ENCODE measurements around the gene GRHL1.

GRCh38 chr2:10019174-10019573 lies 67.7 kb downstream of the GRHL1 start:
- TF ChIP-seq BRF1 (IDR thresholded peaks at IDR 0.05; ENCODE audit: borderline replicate concordance, extremely low read depth, insufficient read length), result no peak
- TF ChIP-seq, protein P1, sequence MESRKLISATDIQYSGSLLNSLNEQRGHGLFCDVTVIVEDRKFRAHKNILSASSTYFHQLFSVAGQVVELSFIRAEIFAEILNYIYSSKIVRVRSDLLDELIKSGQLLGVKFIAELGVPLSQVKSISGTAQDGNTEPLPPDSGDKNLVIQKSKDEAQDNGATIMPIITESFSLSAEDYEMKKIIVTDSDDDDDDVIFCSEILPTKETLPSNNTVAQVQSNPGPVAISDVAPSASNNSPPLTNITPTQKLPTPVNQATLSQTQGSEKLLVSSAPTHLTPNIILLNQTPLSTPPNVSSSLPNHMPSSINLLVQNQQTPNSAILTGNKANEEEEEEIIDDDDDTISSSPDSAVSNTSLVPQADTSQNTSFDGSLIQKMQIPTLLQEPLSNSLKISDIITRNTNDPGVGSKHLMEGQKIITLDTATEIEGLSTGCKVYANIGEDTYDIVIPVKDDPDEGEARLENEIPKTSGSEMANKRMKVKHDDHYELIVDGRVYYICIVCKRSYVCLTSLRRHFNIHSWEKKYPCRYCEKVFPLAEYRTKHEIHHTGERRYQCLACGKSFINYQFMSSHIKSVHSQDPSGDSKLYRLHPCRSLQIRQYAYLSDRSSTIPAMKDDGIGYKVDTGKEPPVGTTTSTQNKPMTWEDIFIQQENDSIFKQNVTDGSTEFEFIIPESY (CRISPR knock-in tag; IDR thresholded peaks at IDR 0.05), result no peak
- TF ChIP-seq, protein P2, sequence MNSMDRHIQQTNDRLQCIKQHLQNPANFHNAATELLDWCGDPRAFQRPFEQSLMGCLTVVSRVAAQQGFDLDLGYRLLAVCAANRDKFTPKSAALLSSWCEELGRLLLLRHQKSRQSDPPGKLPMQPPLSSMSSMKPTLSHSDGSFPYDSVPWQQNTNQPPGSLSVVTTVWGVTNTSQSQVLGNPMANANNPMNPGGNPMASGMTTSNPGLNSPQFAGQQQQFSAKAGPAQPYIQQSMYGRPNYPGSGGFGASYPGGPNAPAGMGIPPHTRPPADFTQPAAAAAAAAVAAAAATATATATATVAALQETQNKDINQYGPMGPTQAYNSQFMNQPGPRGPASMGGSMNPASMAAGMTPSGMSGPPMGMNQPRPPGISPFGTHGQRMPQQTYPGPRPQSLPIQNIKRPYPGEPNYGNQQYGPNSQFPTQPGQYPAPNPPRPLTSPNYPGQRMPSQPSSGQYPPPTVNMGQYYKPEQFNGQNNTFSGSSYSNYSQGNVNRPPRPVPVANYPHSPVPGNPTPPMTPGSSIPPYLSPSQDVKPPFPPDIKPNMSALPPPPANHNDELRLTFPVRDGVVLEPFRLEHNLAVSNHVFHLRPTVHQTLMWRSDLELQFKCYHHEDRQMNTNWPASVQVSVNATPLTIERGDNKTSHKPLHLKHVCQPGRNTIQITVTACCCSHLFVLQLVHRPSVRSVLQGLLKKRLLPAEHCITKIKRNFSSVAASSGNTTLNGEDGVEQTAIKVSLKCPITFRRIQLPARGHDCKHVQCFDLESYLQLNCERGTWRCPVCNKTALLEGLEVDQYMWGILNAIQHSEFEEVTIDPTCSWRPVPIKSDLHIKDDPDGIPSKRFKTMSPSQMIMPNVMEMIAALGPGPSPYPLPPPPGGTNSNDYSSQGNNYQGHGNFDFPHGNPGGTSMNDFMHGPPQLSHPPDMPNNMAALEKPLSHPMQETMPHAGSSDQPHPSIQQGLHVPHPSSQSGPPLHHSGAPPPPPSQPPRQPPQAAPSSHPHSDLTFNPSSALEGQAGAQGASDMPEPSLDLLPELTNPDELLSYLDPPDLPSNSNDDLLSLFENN (IDR thresholded peaks at IDR 0.05; ENCODE audit: low read depth in 2 of 2, low read length in 2 of 2), result no peak
- no peak for TF ChIP-seq RNF2 (IDR thresholded peaks at IDR 0.05)
- TF ChIP-seq, protein P3, sequence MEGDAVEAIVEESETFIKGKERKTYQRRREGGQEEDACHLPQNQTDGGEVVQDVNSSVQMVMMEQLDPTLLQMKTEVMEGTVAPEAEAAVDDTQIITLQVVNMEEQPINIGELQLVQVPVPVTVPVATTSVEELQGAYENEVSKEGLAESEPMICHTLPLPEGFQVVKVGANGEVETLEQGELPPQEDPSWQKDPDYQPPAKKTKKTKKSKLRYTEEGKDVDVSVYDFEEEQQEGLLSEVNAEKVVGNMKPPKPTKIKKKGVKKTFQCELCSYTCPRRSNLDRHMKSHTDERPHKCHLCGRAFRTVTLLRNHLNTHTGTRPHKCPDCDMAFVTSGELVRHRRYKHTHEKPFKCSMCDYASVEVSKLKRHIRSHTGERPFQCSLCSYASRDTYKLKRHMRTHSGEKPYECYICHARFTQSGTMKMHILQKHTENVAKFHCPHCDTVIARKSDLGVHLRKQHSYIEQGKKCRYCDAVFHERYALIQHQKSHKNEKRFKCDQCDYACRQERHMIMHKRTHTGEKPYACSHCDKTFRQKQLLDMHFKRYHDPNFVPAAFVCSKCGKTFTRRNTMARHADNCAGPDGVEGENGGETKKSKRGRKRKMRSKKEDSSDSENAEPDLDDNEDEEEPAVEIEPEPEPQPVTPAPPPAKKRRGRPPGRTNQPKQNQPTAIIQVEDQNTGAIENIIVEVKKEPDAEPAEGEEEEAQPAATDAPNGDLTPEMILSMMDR (IDR thresholded peaks at IDR 0.05 in 2 of 3, conservative IDR thresholded peaks at IDR 0.05 in 1 of 3; ENCODE audit: insufficient read depth in 2 of 3, low read depth in 1 of 3, low read length in 3 of 3), result no peak

All from K562 (cell line).